Testis (tissue), 3 donors: Measurements from ENCODE around the gene LSS. TPM values are rescaled to one million over a fixed set of nuclear protein-coding genes. Genes with fewer than 3 reads are reported as not detected.
"Not testable (repeated sequence)": the region's sequence is repeated elsewhere in the genome, so short reads cannot be mapped to it uniquely, and the experiment has no call there.

Experiments used
- DNase-seq: peaks from one replicate; pipeline ENCODE4 v3.0.0-alpha.2; 2019
- H3K27ac ChIP-seq, 2 donors: fragments of 200-600 bp; sonication (generic); one replicate each; pipeline ENCODE4 v1.5.1; 2019
- H3K27me3 ChIP-seq: fragments of 200-600 bp; sonication (generic); one replicate; pipeline ENCODE4 v1.5.1; 2019
- H3K36me3 ChIP-seq: fragments of 200-600 bp; sonication (generic); one replicate; pipeline ENCODE4 v1.5.1; 2017; ENCODE audit warnings: low read depth; ENCODE audit errors: missing control alignments
- H3K4me1 ChIP-seq: fragments of 200-600 bp; sonication (generic); one replicate; pipeline ENCODE4 v1.5.1; 2019
- H3K4me3 ChIP-seq, 2 donors: fragments of 200-600 bp; sonication (generic); one replicate each; pipeline ENCODE4 v1.5.1; 2017 to 2019
- H3K9me3 ChIP-seq: fragments of 200-600 bp; sonication (generic); one replicate; pipeline ENCODE4 v1.5.1; 2017
- CTCF ChIP-seq, 3 experiments: fragments of 450-650 bp in 2 of 3; fragments of 200-600 bp in 1 of 3; sonication (generic) in 1 of 3; IDR thresholded peaks; one replicate each; pipeline ENCODE4 v1.5.1; 2016 to 2019; ENCODE audit warnings: antibody characterized with exemption in 3 of 3, mild to moderate bottlenecking in 2 of 3, moderate library complexity in 1 of 3
- POLR2A ChIP-seq: fragments of 450-650 bp; IDR thresholded peaks from one replicate; pipeline ENCODE4 v1.6.1; 2017; ENCODE audit warnings: antibody characterized with exemption, mild to moderate bottlenecking, moderate library complexity
- WGBS, 2 donors: methylation state at CpG; one replicate each; pipeline ENCODE4 v1.1.5; 2018; 5-methylcytosine and 5-hydroxymethylcytosine counted together
- intact Hi-C: fragments of 100-400 bp; cut with DNase I; formaldehyde crosslinking; loops from one replicate; pipeline ENCODE4 v1.15.1; 2023; ENCODE audit warnings: low total_unique reads
- polyA plus RNA-seq: library from polyadenylated mRNA; stranded (reverse); fragments of 350-450 nt; fragmentation: Illumina TruSeq; extraction: RNeasy Lipid Tissue Mini Kit (QIAGEN cat#74804); gene quantifications from one replicate; pipeline ENCODE4 v1.2.3, GENCODE V29; 2014; ENCODE audit warnings: low read depth, low replicate concordance; ENCODE audit not compliant: insufficient read depth
- total RNA-seq, 2 donors: library from RNA; depleted of rRNA; stranded (reverse); fragments of >200 nt; gene quantifications; one replicate each; pipeline ENCODE4 v1.2.3, GENCODE V29; 2016

LSS gene
- total and polyA plus RNA-seq, 3 donors from 2014 or later, result 35.6 to 152 (median 126) TPM

GRCh38 chr21:46180079-46180722 lies 48.4 kb downstream of the LSS start:
- intact Hi-C loops, result no loop called here
- H3K4me3 ChIP-seq, result no peak overlapping the region
- H3K27me3 ChIP-seq, result no peaks in the 10 kb centered on the region
- H3K27ac ChIP-seq, result no peak overlapping the region
- no peaks in the 10 kb centered on the region for H3K36me3 ChIP-seq
- TF ChIP-seq CTCF (IDR thresholded peaks at IDR 0.05) (no peak), POLR2A (no peak)
- no peak for DNase-seq
- no peaks in the 10 kb centered on the region for H3K9me3 ChIP-seq
- peaks cover 13% of the 10 kb centered on the region for H3K4me1 ChIP-seq
- WGBS, 2 donors, result 61 to 73% methylated on average over 21 to 24 of the region's 24 CpGs

GRCh38 chr21:46179708-46180078 lies 48.9 kb downstream of the LSS start:
- no peak overlapping the region for H3K27ac ChIP-seq
- no peaks in the 10 kb centered on the region for H3K9me3 ChIP-seq
- no peaks in the 10 kb centered on the region for H3K27me3 ChIP-seq
- H3K4me1 ChIP-seq, result peaks cover 13% of the 10 kb centered on the region
- DNase-seq, result no peak
- intact Hi-C loops, result no loop called here
- 89 to 95% methylated on average over 8 to 17 of the region's 17 CpGs for WGBS, 2 donors
- TF ChIP-seq CTCF (IDR thresholded peaks at IDR 0.05) (no peak), POLR2A (no peak)
- H3K4me3 ChIP-seq, result no peak overlapping the region
- no peaks in the 10 kb centered on the region for H3K36me3 ChIP-seq

DNA sequence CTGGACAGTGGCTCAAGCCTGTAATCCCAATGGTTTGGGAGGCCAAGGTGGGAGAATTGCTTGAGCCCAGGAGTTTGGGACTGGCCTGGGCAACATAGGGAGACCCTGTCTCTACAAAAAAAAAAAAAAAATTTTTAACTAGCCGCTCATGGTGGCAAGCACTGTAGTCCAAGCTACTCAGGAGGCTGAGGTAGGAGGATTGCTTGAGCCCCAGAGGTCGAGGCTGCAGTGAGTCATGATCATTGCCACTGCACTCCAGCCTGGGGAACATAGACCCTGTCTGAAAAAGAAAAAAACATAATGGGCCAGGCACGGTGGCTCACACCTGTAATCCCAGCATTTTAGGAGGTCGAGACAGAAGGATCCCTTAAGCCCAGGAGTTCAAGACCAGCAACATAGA lies 49.6 kb downstream of the LSS start:
- Histone ChIP-seq H3K36me3 (no peaks in the 10 kb centered on the region), H3K4me3 (no peak overlapping the region), H3K27me3 (no peaks in the 10 kb centered on the region), H3K27ac (no peak overlapping the region), H3K4me1 (peaks cover 11% of the 10 kb centered on the region), H3K9me3 (no peaks in the 10 kb centered on the region)
- no peak for DNase-seq
- no peak for TF ChIP-seq CTCF (IDR thresholded peaks at IDR 0.05)
- TF ChIP-seq POLR2A, result no peak
- WGBS, 2 donors, result 86 to 90% methylated on average over 4 of the region's 4 CpGs
- intact Hi-C loops, result no loop called here

DNA sequence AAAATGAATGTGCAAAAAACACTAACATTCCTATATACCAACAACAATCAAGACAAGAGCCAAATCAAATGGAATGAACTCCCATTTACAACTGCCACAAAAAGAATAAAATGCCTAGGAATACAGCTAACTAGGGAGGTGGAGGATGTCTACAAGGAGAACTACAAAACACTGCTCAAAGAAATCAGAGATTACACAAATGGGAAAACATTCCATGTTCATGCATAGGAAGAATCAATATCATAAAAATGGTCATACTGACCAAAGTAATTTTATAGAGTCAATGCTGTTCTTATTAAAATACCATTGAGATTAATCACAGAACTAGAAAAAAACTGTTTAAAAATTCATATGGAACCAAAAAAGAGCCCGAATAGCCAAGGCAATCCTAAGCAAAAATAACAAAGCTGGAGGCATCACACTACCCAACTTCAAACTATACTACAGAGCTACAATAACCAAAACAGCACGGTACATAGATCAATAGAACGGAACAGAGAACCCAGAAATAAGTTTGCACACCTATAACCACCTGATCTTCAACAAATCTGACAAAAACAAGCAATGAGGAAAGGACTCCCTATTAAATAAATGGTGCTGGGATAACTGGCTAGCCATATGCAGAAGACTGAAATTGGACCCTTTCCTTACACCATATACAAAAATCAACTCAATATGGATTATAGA lies 52.0 kb downstream of the LSS start:
- H3K4me1 ChIP-seq, H3K9me3 ChIP-seq, H3K4me3 ChIP-seq, intact Hi-C loops, H3K36me3 ChIP-seq, H3K27me3 ChIP-seq, DNase-seq, H3K27ac ChIP-seq: not testable (repeated sequence)
- WGBS, 2 donors, result 93 to 96% methylated on average over 3 of the region's 3 CpGs

- Histone ChIP-seq H3K4me1 (peaks cover 5% of the 10 kb centered on the region), H3K27ac (no peak overlapping the region), H3K27me3 (no peaks in the 10 kb centered on the region), H3K9me3 (no peaks in the 10 kb centered on the region), H3K4me3 (no peak overlapping the region), H3K36me3 (no peaks in the 10 kb centered on the region)
- 100% methylated on average over 1 of the region's 1 CpG for WGBS, 2 donors
- DNase-seq, result peak; percentile 13
- intact Hi-C loops, result no loop called here
- TF ChIP-seq POLR2A (no peak), CTCF (IDR thresholded peaks at IDR 0.05) (no peak)
Observed at GRCh38 chr21:46173573-46173972, 55.0 kb downstream of the LSS start.
